Endothelial cell of umbilical vein (primary cell): ENCODE results near the gene IMPA2. TPM values are rescaled to one million over a fixed set of nuclear protein-coding genes. Genes with fewer than 3 reads are reported as not detected.

Experiments used
- BruUV-seq: library from RNA; stranded (reverse); fragments of 400-500 nt; replicated peaks from 2 replicates; lab custom pipeline; 2021; lab: Mats Ljungman, UMichigan
- CTCF ChIA-PET: fragments of 300-600, 350-600 bp; sonication (Branson Sonifier 250); formaldehyde crosslinking; loops from one replicate; lab custom pipeline; 2021; ENCODE audit warnings: antibody characterized with exemption, inconsistent platforms; lab: Charles Lee
- POLR2A ChIA-PET: fragments of 300-600, 350-600 bp; sonication (Branson Sonifier 250); formaldehyde crosslinking; loops from one replicate; lab custom pipeline; 2021; ENCODE audit warnings: antibody characterized with exemption, inconsistent platforms; lab: Charles Lee
- DNase-seq: peaks from one replicate; pipeline ENCODE4 v3.0.0-alpha.2; 2011; ENCODE audit warnings: low read depth, low spot score
- FAIRE-seq: peaks from 2 replicates; lab custom pipeline; 2011; peaks lifted over from hg19 to GRCh38; lab: Jason Lieb, UNC
- H2AFZ ChIP-seq: 2 replicates; pipeline ENCODE4 v1.6.0; 2012; ENCODE audit warnings: low read depth, low read length, control low read depth, inconsistent platforms
- H3K27ac ChIP-seq: 2 replicates; pipeline ENCODE4 v1.5.1; 2011; ENCODE audit warnings: low read depth, mild to moderate bottlenecking, control low read depth, low read length, moderate library complexity; ENCODE audit not compliant: insufficient read depth
- H3K27me3 ChIP-seq, 2 experiments: 2 replicates each; pipeline versions ENCODE4 v1.6.0 to v1.6.1; 2011; ENCODE audit warnings: low read length in 2 of 2, mixed read lengths in 1 of 2; ENCODE audit not compliant: control insufficient read depth in 2 of 2, insufficient read depth in 2 of 2
- H3K36me3 ChIP-seq, 2 experiments: 2 replicates in 1 of 2; 3 replicates in 1 of 2; pipeline ENCODE4 v1.5.1; 2011; ENCODE audit warnings: low read length in 2 of 2, mild to moderate bottlenecking in 1 of 2, moderate library complexity in 1 of 2; ENCODE audit not compliant: control insufficient read depth in 2 of 2, insufficient read depth in 2 of 2; ENCODE audit errors: extremely low read depth in 1 of 2
- H3K4me1 ChIP-seq: 3 replicates; pipeline ENCODE4 v1.5.1; 2011; ENCODE audit warnings: mild to moderate bottlenecking, low read length; ENCODE audit not compliant: control insufficient read depth, insufficient read depth; ENCODE audit errors: extremely low read depth
- H3K4me2 ChIP-seq: 2 replicates; pipeline ENCODE4 v1.6.1; 2011; ENCODE audit warnings: low read length, control low read depth, mixed read lengths; ENCODE audit not compliant: insufficient read depth
- H3K4me3 ChIP-seq, 3 experiments: fragments of 200-600 bp in 1 of 3; sonication (generic), shearing (Covaris generic) in 1 of 3; replicated peaks in 1 of 3; 2 replicates each; pipeline ENCODE4 v1.5.1; 2011 to 2016; ENCODE audit warnings: control low read depth in 3 of 3, low read length in 3 of 3, mild to moderate bottlenecking in 2 of 3, inconsistent platforms in 1 of 3, low read depth in 1 of 3, moderate library complexity in 1 of 3; ENCODE audit not compliant: insufficient read depth in 1 of 3
- H3K79me2 ChIP-seq: 2 replicates; pipeline ENCODE4 v1.6.0; 2012; ENCODE audit warnings: low read length, inconsistent platforms; ENCODE audit not compliant: control insufficient read depth, insufficient read depth
- H3K9ac ChIP-seq: replicated peaks from 2 replicates; pipeline ENCODE3; 2011; ENCODE audit warnings: low read length, control low read depth; ENCODE audit not compliant: insufficient read depth; ENCODE audit errors: extremely low read depth
- H3K9me1 ChIP-seq: replicated peaks from 3 replicates; pipeline ENCODE4 v1.6.0; 2011; ENCODE audit warnings: mild to moderate bottlenecking, low read length; ENCODE audit not compliant: control insufficient read depth, insufficient read depth; ENCODE audit errors: extremely low read depth
- H3K9me3 ChIP-seq: replicated peaks from 2 replicates; pipeline ENCODE4 v1.5.1; 2012; ENCODE audit warnings: low read length, inconsistent platforms; ENCODE audit not compliant: control insufficient read depth, insufficient read depth
- H4K20me1 ChIP-seq: replicated peaks from 2 replicates; pipeline ENCODE3; 2011; ENCODE audit warnings: mild to moderate bottlenecking, low read length; ENCODE audit not compliant: control insufficient read depth, insufficient read depth; ENCODE audit errors: extremely low read depth
- EZH2 ChIP-seq: IDR thresholded peaks from 2 replicates; pipeline ENCODE4 v1.6.1; 2012; ENCODE audit warnings: borderline replicate concordance, low read depth, mild to moderate bottlenecking, moderate library complexity, low read length, inconsistent platforms; ENCODE audit not compliant: severe bottlenecking
- FOS ChIP-seq: IDR thresholded peaks from 2 replicates; pipeline ENCODE4 v1.6.1; 2011; ENCODE audit warnings: mild to moderate bottlenecking, low read length, moderate library complexity, borderline replicate concordance; ENCODE audit not compliant: insufficient read depth
- GATA2 ChIP-seq: IDR thresholded peaks from 2 replicates; pipeline ENCODE4 v1.7.0; 2011; ENCODE audit warnings: low read depth, mild to moderate bottlenecking, moderate library complexity, mixed read lengths, low read length; ENCODE audit not compliant: insufficient read length, insufficient read depth
- JUN ChIP-seq: IDR thresholded peaks from 2 replicates; pipeline ENCODE4 v1.6.1; 2011; ENCODE audit warnings: borderline replicate concordance, low read depth; ENCODE audit not compliant: insufficient read length, insufficient read depth
- MYC ChIP-seq: IDR thresholded peaks from one replicate; pipeline ENCODE4 v1.6.1; 2011; ENCODE audit warnings: mild to moderate bottlenecking, low read depth, low read length
- POLR2A ChIP-seq: IDR thresholded peaks from 2 replicates; pipeline ENCODE4 v1.6.1; 2012; ENCODE audit warnings: low read depth, mild to moderate bottlenecking, control low read depth, low read length
- POLR2AphosphoS5 ChIP-seq: IDR thresholded peaks from 2 replicates; pipeline ENCODE4 v1.6.1; 2012; ENCODE audit warnings: low read depth, mild to moderate bottlenecking, control low read depth, low read length, moderate library complexity; ENCODE audit not compliant: insufficient read depth
- dilution Hi-C: fragments of 300-500 bp; cut with MboI; formaldehyde crosslinking; loops from one replicate; pipeline ENCODE4 v1.15.0; 2019; ENCODE audit warnings: low sequenced_read_pairs; ENCODE audit not compliant: extremely low pct_ligation_motif_present
- intact Hi-C: fragments of 100-400 bp; cut with micrococcal nuclease; formaldehyde crosslinking; loops from one replicate; pipeline ENCODE4 v1.10.0; 2022
- polyA plus RNA-seq, 4 experiments: library from polyadenylated mRNA; depleted of rRNA in 3 of 4; stranded (reverse) in 3 of 4; unstranded in 1 of 4; fragments of >200 nt; gene quantifications; 2 replicates each; pipeline versions ENCODE4 v1.2.1 to v1.2.3, GENCODE V29; 2011 to 2012; ENCODE audit warnings: missing spikeins in 1 of 4
- total RNA-seq: library from RNA; stranded (reverse); gene quantifications from 2 replicates; pipeline ENCODE4 v1.2.3, GENCODE V29; 2021
- TF ChIP-seq, protein P1 (sequence below): IDR thresholded peaks from 2 replicates; pipeline ENCODE4 v1.6.1; 2011; ENCODE audit not compliant: insufficient read depth, insufficient read length
- TF ChIP-seq, protein P2 (sequence below), 2 donors: IDR thresholded peaks; 1 replicate in 1 of 2; 2 replicates in 1 of 2; pipeline ENCODE4 v1.5.1; 2011; ENCODE audit warnings: low read length in 2 of 2, mild to moderate bottlenecking in 2 of 2, moderate library complexity in 2 of 2, control low read depth in 1 of 2, inconsistent platforms in 1 of 2, low read depth in 1 of 2; ENCODE audit not compliant: insufficient read depth in 1 of 2; ENCODE audit errors: extremely low read depth in 1 of 2

The IMPA2 gene
- total and polyA plus RNA-seq, 2 donors (not counting 3 experiments of a cell fraction or from before 2014, with no cell fraction given) = 6.1 to 8.0 TPM

DNA sequence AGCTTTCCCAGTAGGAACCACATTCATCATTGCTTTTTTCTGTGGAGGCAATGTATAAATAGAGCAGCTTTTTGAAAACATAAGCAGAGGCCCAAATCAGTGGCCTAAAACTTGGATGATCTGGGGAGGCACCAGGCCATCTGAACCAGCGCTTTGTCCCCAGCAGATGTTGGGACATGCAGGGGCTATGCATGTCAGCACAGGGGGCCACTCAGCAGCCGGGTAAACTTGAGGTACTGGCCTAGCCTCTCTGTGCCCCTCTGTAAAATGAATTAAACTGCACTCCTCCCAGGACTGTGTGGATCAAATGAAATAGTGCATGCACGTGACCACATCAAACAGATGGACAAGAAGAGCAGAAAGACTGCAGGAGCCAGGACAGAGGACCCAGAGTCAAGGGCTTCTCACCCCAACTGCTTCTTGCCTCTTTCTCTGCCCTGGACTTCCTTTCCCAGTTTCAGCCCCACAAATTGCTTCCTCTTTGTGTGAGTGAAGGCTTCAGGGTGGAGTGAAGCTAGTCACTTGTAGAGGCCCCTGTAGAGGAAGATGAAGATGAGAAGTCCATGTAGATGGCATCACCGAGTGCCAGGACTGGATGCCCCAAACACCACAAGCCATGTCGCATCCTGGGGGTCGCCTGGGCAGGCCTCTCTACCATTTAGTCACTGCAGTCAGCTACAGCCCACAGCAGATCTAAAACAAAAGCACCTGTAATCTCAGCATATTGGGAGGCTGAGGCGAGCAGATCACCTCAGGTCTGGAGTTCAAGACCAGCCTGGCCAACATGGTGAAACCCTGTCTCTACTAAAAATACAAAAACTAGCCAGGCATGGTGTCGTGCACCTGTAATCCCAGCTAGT is 53.2 kb downstream of the IMPA2 start:
- intact Hi-C loops = loop anchor here (5.0 kb wide), 2 partner anchors 52 to 182 kb away; partner anchors contain the start of genes CHMP1B and IMPA2
- no peak overlapping the region for H3K27ac ChIP-seq

More for the DNA sequence above, 53.2 kb downstream of the IMPA2 start:
- Histone ChIP-seq H3K9me1 (no peaks in the 10 kb centered on the region), H3K36me3 (no peaks in the 10 kb centered on the region), H3K4me2 (no peak overlapping the region), H3K9me3 (no peaks in the 10 kb centered on the region), H3K4me1 (peaks cover 2% of the 10 kb centered on the region), H4K20me1 (no peaks in the 10 kb centered on the region), H2AFZ (no peak overlapping the region), H3K9ac (no peak overlapping the region), H3K79me2 (no peaks in the 10 kb centered on the region), H3K4me3 (no peak overlapping the region), H3K27me3 (peaks cover 3 to 6% of the 10 kb centered on the region in 2 experiments)
- BruUV-seq = no TSS peak
- ChIA-PET CTCF (interaction anchor here (1.8 to 9.8 kb wide), 2 partner anchors 39 to 96 kb away, joined by 6 to 159 read pairs; no protein-coding TSS in a partner anchor), POLR2A (no interaction called here)
- TF ChIP-seq POLR2A (no peak), GATA2 (no peak), POLR2AphosphoS5 (no peak), JUN (no peak), EZH2 (no peak), MYC (no peak), FOS (no peak)
- TF ChIP-seq, protein P1, sequence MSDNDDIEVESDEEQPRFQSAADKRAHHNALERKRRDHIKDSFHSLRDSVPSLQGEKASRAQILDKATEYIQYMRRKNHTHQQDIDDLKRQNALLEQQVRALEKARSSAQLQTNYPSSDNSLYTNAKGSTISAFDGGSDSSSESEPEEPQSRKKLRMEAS = no peak
- TF ChIP-seq, protein P2, sequence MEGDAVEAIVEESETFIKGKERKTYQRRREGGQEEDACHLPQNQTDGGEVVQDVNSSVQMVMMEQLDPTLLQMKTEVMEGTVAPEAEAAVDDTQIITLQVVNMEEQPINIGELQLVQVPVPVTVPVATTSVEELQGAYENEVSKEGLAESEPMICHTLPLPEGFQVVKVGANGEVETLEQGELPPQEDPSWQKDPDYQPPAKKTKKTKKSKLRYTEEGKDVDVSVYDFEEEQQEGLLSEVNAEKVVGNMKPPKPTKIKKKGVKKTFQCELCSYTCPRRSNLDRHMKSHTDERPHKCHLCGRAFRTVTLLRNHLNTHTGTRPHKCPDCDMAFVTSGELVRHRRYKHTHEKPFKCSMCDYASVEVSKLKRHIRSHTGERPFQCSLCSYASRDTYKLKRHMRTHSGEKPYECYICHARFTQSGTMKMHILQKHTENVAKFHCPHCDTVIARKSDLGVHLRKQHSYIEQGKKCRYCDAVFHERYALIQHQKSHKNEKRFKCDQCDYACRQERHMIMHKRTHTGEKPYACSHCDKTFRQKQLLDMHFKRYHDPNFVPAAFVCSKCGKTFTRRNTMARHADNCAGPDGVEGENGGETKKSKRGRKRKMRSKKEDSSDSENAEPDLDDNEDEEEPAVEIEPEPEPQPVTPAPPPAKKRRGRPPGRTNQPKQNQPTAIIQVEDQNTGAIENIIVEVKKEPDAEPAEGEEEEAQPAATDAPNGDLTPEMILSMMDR (IDR thresholded peaks at IDR 0.05; ENCODE audit: extremely low read depth in 1 of 2, insufficient read depth in 1 of 2, low read depth in 1 of 2, low read length in 2 of 2) = no peak
- no peak for DNase-seq
- dilution Hi-C loops = no loop called here
- FAIRE-seq = no peak
